Osteoblast (primary cell): ENCODE data around the gene FAT1. TPM values are rescaled to one million over a fixed set of nuclear protein-coding genes. Genes with fewer than 3 reads are reported as not detected.

Source experiments
- DNase-seq: peaks from one replicate; pipeline ENCODE4 v3.0.0; 2011; ENCODE audit warnings: low spot score, mixed read lengths; ENCODE audit not compliant: insufficient read length; ENCODE audit errors: missing footprints
- H2AFZ ChIP-seq: 2 replicates; pipeline ENCODE4 v1.6.0; 2011; ENCODE audit warnings: mild to moderate bottlenecking, low read length
- H3K27ac ChIP-seq: 2 replicates; pipeline ENCODE4 v1.5.1; 2011; ENCODE audit warnings: mild to moderate bottlenecking, low read depth, low read length, moderate library complexity
- H3K27me3 ChIP-seq: 2 replicates; pipeline ENCODE4 v1.6.0; 2012; ENCODE audit warnings: mild to moderate bottlenecking, control low read depth, inconsistent platforms, low read length, moderate library complexity; ENCODE audit not compliant: insufficient read depth
- H3K36me3 ChIP-seq: 2 replicates; pipeline ENCODE4 v1.5.1; 2011; ENCODE audit warnings: mild to moderate bottlenecking, low read length, control low read depth, moderate library complexity; ENCODE audit not compliant: insufficient read depth
- H3K4me1 ChIP-seq: 2 replicates; pipeline ENCODE4 v1.5.1; 2011; ENCODE audit warnings: mild to moderate bottlenecking, low read length, control low read depth, moderate library complexity; ENCODE audit not compliant: insufficient read depth
- H3K4me2 ChIP-seq: 2 replicates; pipeline ENCODE4 v1.6.0; 2011; ENCODE audit warnings: mild to moderate bottlenecking, low read length; ENCODE audit not compliant: insufficient read depth
- H3K4me3 ChIP-seq: fragments of 200-600 bp; sonication (generic); 3 replicates; pipeline ENCODE4 v1.5.1; 2012; ENCODE audit warnings: mild to moderate bottlenecking, low read length, inconsistent platforms; ENCODE audit not compliant: insufficient read depth
- H3K79me2 ChIP-seq: 2 replicates; pipeline ENCODE4 v1.6.0; 2012; ENCODE audit warnings: mild to moderate bottlenecking, low read length, control low read depth, inconsistent platforms; ENCODE audit not compliant: insufficient read depth
- H3K9me3 ChIP-seq: 2 replicates; pipeline ENCODE4 v1.5.1; 2011; ENCODE audit warnings: low read depth, low read length, control low read depth
- H4K20me1 ChIP-seq: 2 replicates; pipeline ENCODE4 v1.6.0; 2012; ENCODE audit warnings: mild to moderate bottlenecking, low read length, control low read depth; ENCODE audit not compliant: insufficient read depth
- CTCF ChIP-seq: IDR thresholded peaks from 2 replicates; pipeline ENCODE4 v1.5.1; 2011; ENCODE audit warnings: mild to moderate bottlenecking, low read depth, low read length, moderate library complexity; ENCODE audit errors: extremely low read depth
- total RNA-seq: library from RNA; depleted of rRNA; stranded (reverse); fragments of >200 nt; gene quantifications from 2 replicates; pipeline ENCODE4 v1.2.3, GENCODE V29; 2012

Gene FAT1
- total RNA-seq, 1 donor: 522 TPM

GRCh38 chr4:186707996-186708395, 15.7 kb downstream of the FAT1 start:
- Histone ChIP-seq H3K36me3 (peaks cover 52% of the 10 kb centered on the region), H3K4me1 (peaks cover 24% of the 10 kb centered on the region), H3K79me2 (peaks cover 100% of the 10 kb centered on the region), H2AFZ (no peak overlapping the region), H3K4me3 (no peak overlapping the region), H3K27me3 (no peaks in the 10 kb centered on the region), H4K20me1 (peaks cover 50% of the 10 kb centered on the region), H3K4me2 (no peak overlapping the region), H3K27ac (no peak overlapping the region), H3K9me3 (no peaks in the 10 kb centered on the region)
- DNase-seq: no peak
- no peak for TF ChIP-seq CTCF

GRCh38 chr4:186707574-186707973, 16.1 kb downstream of the FAT1 start:
- Histone ChIP-seq H3K4me1 (peaks cover 21% of the 10 kb centered on the region), H4K20me1 (peaks cover 46% of the 10 kb centered on the region), H3K36me3 (peaks cover 52% of the 10 kb centered on the region)

GRCh38 chr4:186704057-186704456, 19.6 kb downstream of the FAT1 start:
- DNase-seq: no peak
- Histone ChIP-seq H3K4me1 (peaks cover 40% of the 10 kb centered on the region), H3K9me3 (no peaks in the 10 kb centered on the region), H3K27ac (peak overlapping the region; percentile 9), H4K20me1 (peaks cover 54% of the 10 kb centered on the region), H3K27me3 (no peaks in the 10 kb centered on the region), H3K4me2 (peak overlapping the region; percentile 11), H3K4me3 (no peak overlapping the region), H3K79me2 (peaks cover 100% of the 10 kb centered on the region), H2AFZ (no peak overlapping the region), H3K36me3 (peaks cover 52% of the 10 kb centered on the region)
- no peak for TF ChIP-seq CTCF

More at GRCh38 chr4:186707574-186707973, 16.1 kb downstream of the FAT1 start:
- DNase-seq: no peak
- Histone ChIP-seq H3K4me3 (no peak overlapping the region), H3K9me3 (no peaks in the 10 kb centered on the region), H3K27me3 (no peaks in the 10 kb centered on the region), H3K27ac (no peak overlapping the region), H3K4me2 (no peak overlapping the region), H3K79me2 (peaks cover 100% of the 10 kb centered on the region), H2AFZ (no peak overlapping the region)
- no peak for TF ChIP-seq CTCF

- no peak for TF ChIP-seq CTCF
- Histone ChIP-seq H3K9me3 (no peaks in the 10 kb centered on the region), H3K27me3 (no peaks in the 10 kb centered on the region), H4K20me1 (peaks cover 53% of the 10 kb centered on the region), H3K27ac (peak overlapping the region; percentile 9), H3K4me1 (peaks cover 40% of the 10 kb centered on the region), H3K36me3 (peaks cover 51% of the 10 kb centered on the region), H2AFZ (no peak overlapping the region), H3K4me3 (no peak overlapping the region), H3K4me2 (no peak overlapping the region), H3K79me2 (peaks cover 100% of the 10 kb centered on the region)
- DNase-seq: no peak
Measured at GRCh38 chr4:186703510-186703909, 20.1 kb downstream of the FAT1 start.
